ENCODE measurements around the gene ANXA4. TPM values are rescaled to one million over a fixed set of nuclear protein-coding genes. Genes with fewer than 3 reads are reported as not detected.
A peak's percentile ranks its signal among the peaks of the same experiment; 100 is the strongest.

ANXA4 gene
- total RNA-seq, 5 donors from 2014 or later (not counting 1 experiment from before 2014, with no cell fraction given): 10.4 to 27.6 (median 20.0) TPM

- peaks cover 8 to 38% (median 23%) of the 10 kb centered on the region in 3 donors for H3K4me1 Mint-ChIP-seq
Measured at GRCh38 chr2:69764286-69765095, 22.6 kb downstream of the ANXA4 start.

GRCh38 chr2:69765096-69765380 is 23.1 kb downstream of the ANXA4 start:
- H3K4me1 ChIP-seq (ENCODE audit: control insufficient read depth in 1 of 2, extremely low read depth in 1 of 2, insufficient read depth in 2 of 2, low read length in 2 of 2): peaks cover 4 to 9% of the 10 kb centered on the region in 2 experiments
- no peak for ATAC-seq (replicated peaks in 1 of 4)

More at GRCh38 chr2:69764286-69765095, 22.6 kb downstream of the ANXA4 start:
- no peak for DNase-seq
- H3K27ac ChIP-seq (ENCODE audit: low read length): no peak overlapping the region
- Mint-ChIP-seq H3K9me3 (no peaks in the 10 kb centered on the region), H3K27ac (peak overlapping the region in 1 of 2 donors; percentile 48), H3K36me3 (peaks cover 12% of the 10 kb centered on the region), H3K27me3 (no peaks in the 10 kb centered on the region), H3K4me3 (no peak overlapping the region)
- H3K4me1 ChIP-seq (ENCODE audit: control insufficient read depth in 1 of 2, extremely low read depth in 1 of 2, insufficient read depth in 2 of 2, low read length in 2 of 2): peaks cover 4% of the 10 kb centered on the region in 2 experiments
- no peaks in the 10 kb centered on the region for H3K36me3 ChIP-seq (ENCODE audit: control insufficient read depth in 2 of 2, extremely low read depth in 1 of 2, insufficient read depth in 1 of 2, low read length in 1 of 2)
- H3K27me3 ChIP-seq (replicated peaks in 1 of 2; ENCODE audit: control insufficient read depth in 2 of 2, extremely low read depth in 1 of 2, insufficient read depth in 2 of 2, low read length in 1 of 2): no peaks in the 10 kb centered on the region
- ChIA-PET CTCF (interaction anchor here in 1 of 2 donors (0.6 kb wide), 1 partner anchor 41 kb away, joined by 3 read pairs; no protein-coding TSS in a partner anchor), POLR2A (interaction anchor here (0.6 kb wide), 2 partner anchors 52 to 81 kb away, joined by 3 to 4 read pairs; no protein-coding TSS in a partner anchor)
- H3K9me3 ChIP-seq: no peaks in the 10 kb centered on the region
- no peak overlapping the region for H3K4me3 ChIP-seq (ENCODE audit: control insufficient read depth in 1 of 2, extremely low read depth in 1 of 2, low read length in 1 of 2)
- WGBS (ENCODE audit: insufficient coverage): no CpG with 5 or more reads among the region's 5 CpGs
- no peak for ATAC-seq (replicated peaks in 1 of 4)

GRCh38 chr2:69766014-69766413 is 24.1 kb downstream of the ANXA4 start:
- POLR2A ChIA-PET: no interaction called here
- H3K4me1 ChIP-seq (ENCODE audit: control insufficient read depth in 1 of 2, extremely low read depth in 1 of 2, insufficient read depth in 2 of 2, low read length in 2 of 2): peaks cover 4 to 18% of the 10 kb centered on the region in 2 experiments
- Mint-ChIP-seq H3K27me3 (no peaks in the 10 kb centered on the region), H3K4me3 (no peak overlapping the region), H3K36me3 (peaks cover 6% of the 10 kb centered on the region), H3K27ac (peak overlapping the region in 1 of 2 donors; percentile 29), H3K4me1 (peaks cover 8 to 48% (median 32%) of the 10 kb centered on the region in 3 donors), H3K9me3 (no peaks in the 10 kb centered on the region)
- H3K27me3 ChIP-seq (replicated peaks in 1 of 2; ENCODE audit: control insufficient read depth in 2 of 2, extremely low read depth in 1 of 2, insufficient read depth in 2 of 2, low read length in 1 of 2): no peaks in the 10 kb centered on the region
- DNase-seq (no peak), ATAC-seq (replicated peaks in 1 of 4) (peak in 1 of 4 experiments; percentile 24)
- no peaks in the 10 kb centered on the region for H3K9me3 ChIP-seq
- CTCF ChIA-PET: interaction anchor here in 1 of 2 donors (0.6 kb wide), 1 partner anchor 47 kb away, joined by 6 read pairs; no protein-coding TSS in a partner anchor
- no CpG with 5 or more reads among the region's 3 CpGs for WGBS (ENCODE audit: insufficient coverage)
- no peaks in the 10 kb centered on the region for H3K36me3 ChIP-seq (ENCODE audit: control insufficient read depth in 2 of 2, extremely low read depth in 1 of 2, insufficient read depth in 1 of 2, low read length in 1 of 2)
- H3K4me3 ChIP-seq (ENCODE audit: control insufficient read depth in 1 of 2, extremely low read depth in 1 of 2, low read length in 1 of 2): no peak overlapping the region
- no peak overlapping the region for H3K27ac ChIP-seq (ENCODE audit: low read length)

More at GRCh38 chr2:69765096-69765380, 23.1 kb downstream of the ANXA4 start:
- DNase-seq: no peak
- no peak overlapping the region for H3K4me3 ChIP-seq (ENCODE audit: control insufficient read depth in 1 of 2, extremely low read depth in 1 of 2, low read length in 1 of 2)
- Mint-ChIP-seq H3K4me1 (peaks cover 8 to 42% (median 27%) of the 10 kb centered on the region in 3 donors), H3K27ac (no peak overlapping the region), H3K36me3 (peaks cover 10% of the 10 kb centered on the region), H3K27me3 (no peaks in the 10 kb centered on the region), H3K4me3 (no peak overlapping the region), H3K9me3 (no peaks in the 10 kb centered on the region)
- ChIA-PET POLR2A (interaction anchor here in 1 of 2 donors (0.6 kb wide), 1 partner anchor 82 kb away, joined by 3 read pairs; no protein-coding TSS in a partner anchor), CTCF (interaction anchor here in 1 of 2 donors (0.6 kb wide), 1 partner anchor 42 kb away, joined by 3 read pairs; no protein-coding TSS in a partner anchor)
- no peaks in the 10 kb centered on the region for H3K27me3 ChIP-seq (replicated peaks in 1 of 2; ENCODE audit: control insufficient read depth in 2 of 2, extremely low read depth in 1 of 2, insufficient read depth in 2 of 2, low read length in 1 of 2)
- no peaks in the 10 kb centered on the region for H3K36me3 ChIP-seq (ENCODE audit: control insufficient read depth in 2 of 2, extremely low read depth in 1 of 2, insufficient read depth in 1 of 2, low read length in 1 of 2)
- WGBS (ENCODE audit: insufficient coverage): 83% methylated on average over 1 of the region's 2 CpGs
- no peaks in the 10 kb centered on the region for H3K9me3 ChIP-seq
- H3K27ac ChIP-seq (ENCODE audit: low read length): no peak overlapping the region

- no peak overlapping the region for H3K27ac Mint-ChIP-seq
- H3K27me3 Mint-ChIP-seq: no peaks in the 10 kb centered on the region
- no peak overlapping the region for H3K4me3 Mint-ChIP-seq
- no peaks in the 10 kb centered on the region for H3K36me3 ChIP-seq (ENCODE audit: control insufficient read depth in 2 of 2, extremely low read depth in 1 of 2, insufficient read depth in 1 of 2, low read length in 1 of 2)
- ChIA-PET POLR2A (interaction anchor here in 1 of 2 donors (0.6 kb wide), 1 partner anchor 48 kb away, joined by 6 read pairs; no protein-coding TSS in a partner anchor), CTCF (interaction anchor here in 1 of 2 donors (0.7 kb wide), 1 partner anchor 330 kb away, joined by 3 read pairs; the partner anchor contains the start of gene NFU1)
- no peak for DNase-seq
- H3K27ac ChIP-seq (ENCODE audit: low read length): no peak overlapping the region
- H3K4me3 ChIP-seq (ENCODE audit: control insufficient read depth in 1 of 2, extremely low read depth in 1 of 2, low read length in 1 of 2): no peak overlapping the region
- no peaks in the 10 kb centered on the region for H3K27me3 ChIP-seq (replicated peaks in 1 of 2; ENCODE audit: control insufficient read depth in 2 of 2, extremely low read depth in 1 of 2, insufficient read depth in 2 of 2, low read length in 1 of 2)
- 100% methylated on average over 1 of the region's 3 CpGs for WGBS (ENCODE audit: insufficient coverage)
- H3K9me3 ChIP-seq: no peaks in the 10 kb centered on the region
- H3K4me1 Mint-ChIP-seq: peaks cover 10 to 54% (median 34%) of the 10 kb centered on the region in 3 donors
- peaks cover 4 to 18% of the 10 kb centered on the region in 2 experiments for H3K4me1 ChIP-seq (ENCODE audit: control insufficient read depth in 1 of 2, extremely low read depth in 1 of 2, insufficient read depth in 2 of 2, low read length in 2 of 2)
- ATAC-seq (replicated peaks in 1 of 4): no peak
- peaks cover 6% of the 10 kb centered on the region for H3K36me3 Mint-ChIP-seq
- no peaks in the 10 kb centered on the region for H3K9me3 Mint-ChIP-seq
Measured at GRCh38 chr2:69767034-69767433, 25.1 kb downstream of the ANXA4 start.

- Histone ChIP-seq H3K4me1 (ENCODE audit: control insufficient read depth in 1 of 2, extremely low read depth in 1 of 2, insufficient read depth in 2 of 2, low read length in 2 of 2) (peaks cover 4 to 18% of the 10 kb centered on the region in 2 experiments), H3K9me3 (no peaks in the 10 kb centered on the region)
Measured at GRCh38 chr2:69768235-69768634, 26.3 kb downstream of the ANXA4 start.

GRCh38 chr2:69768789-69769188 is 26.9 kb downstream of the ANXA4 start:
- POLR2A ChIA-PET: interaction anchor here (0.6 to 0.7 kb wide), 3 partner anchors 10 to 890 kb away, joined by 3 to 13 read pairs (median 3); no protein-coding TSS in a partner anchor
- ATAC-seq (replicated peaks in 1 of 4): no peak

More at GRCh38 chr2:69768235-69768634, 26.3 kb downstream of the ANXA4 start:
- H3K4me3 ChIP-seq (ENCODE audit: control insufficient read depth in 1 of 2, extremely low read depth in 1 of 2, low read length in 1 of 2): no peak overlapping the region
- DNase-seq: no peak
- Mint-ChIP-seq H3K4me3 (no peak overlapping the region), H3K27ac (no peak overlapping the region), H3K4me1 (peaks cover 14 to 58% (median 38%) of the 10 kb centered on the region in 3 donors), H3K36me3 (peaks cover 3% of the 10 kb centered on the region), H3K27me3 (no peaks in the 10 kb centered on the region), H3K9me3 (no peaks in the 10 kb centered on the region)
- ChIA-PET CTCF (interaction anchor here in 1 of 2 donors (0.6 kb wide), 1 partner anchor 96 kb away, joined by 6 read pairs; no protein-coding TSS in a partner anchor), POLR2A (interaction anchor here in 1 of 2 donors (0.5 to 0.9 kb wide), 2 partner anchors 45 to 216 kb away, joined by 4 to 11 read pairs; no protein-coding TSS in a partner anchor)
- H3K36me3 ChIP-seq (ENCODE audit: control insufficient read depth in 2 of 2, extremely low read depth in 1 of 2, insufficient read depth in 1 of 2, low read length in 1 of 2): no peaks in the 10 kb centered on the region
- ATAC-seq (replicated peaks in 1 of 4): no peak
- H3K27me3 ChIP-seq (replicated peaks in 1 of 2; ENCODE audit: control insufficient read depth in 2 of 2, extremely low read depth in 1 of 2, insufficient read depth in 2 of 2, low read length in 1 of 2): no peaks in the 10 kb centered on the region
- H3K27ac ChIP-seq (ENCODE audit: low read length): no peak overlapping the region
- 100% methylated on average over 3 of the region's 5 CpGs for WGBS (ENCODE audit: insufficient coverage)

More at GRCh38 chr2:69768789-69769188, 26.9 kb downstream of the ANXA4 start:
- no peak for DNase-seq
- WGBS (ENCODE audit: insufficient coverage): no CpG with 5 or more reads among the region's 2 CpGs
- H3K9me3 Mint-ChIP-seq: no peaks in the 10 kb centered on the region
- Histone ChIP-seq H3K9me3 (no peaks in the 10 kb centered on the region), H3K4me1 (ENCODE audit: control insufficient read depth in 1 of 2, extremely low read depth in 1 of 2, insufficient read depth in 2 of 2, low read length in 2 of 2) (peaks cover 4 to 20% of the 10 kb centered on the region in 2 experiments), H3K36me3 (ENCODE audit: control insufficient read depth in 2 of 2, extremely low read depth in 1 of 2, insufficient read depth in 1 of 2, low read length in 1 of 2) (no peaks in the 10 kb centered on the region), H3K27me3 (replicated peaks in 1 of 2; ENCODE audit: control insufficient read depth in 2 of 2, extremely low read depth in 1 of 2, insufficient read depth in 2 of 2, low read length in 1 of 2) (no peaks in the 10 kb centered on the region), H3K4me3 (ENCODE audit: control insufficient read depth in 1 of 2, extremely low read depth in 1 of 2, low read length in 1 of 2) (no peak overlapping the region), H3K27ac (ENCODE audit: low read length) (no peak overlapping the region)
- peaks cover 3% of the 10 kb centered on the region for H3K36me3 Mint-ChIP-seq
- no peaks in the 10 kb centered on the region for H3K27me3 Mint-ChIP-seq
- no peak overlapping the region for H3K4me3 Mint-ChIP-seq
- H3K27ac Mint-ChIP-seq: no peak overlapping the region
- H3K4me1 Mint-ChIP-seq: peaks cover 14 to 58% (median 39%) of the 10 kb centered on the region in 3 donors
- CTCF ChIA-PET: interaction anchor here in 1 of 2 donors (0.6 kb wide), 1 partner anchor 95 kb away, joined by 6 read pairs; no protein-coding TSS in a partner anchor
